Activated T-helper 1 cell treated with anti-CD3 and anti-CD28 coated beads, Interleukin-2, amount 50 U/mL, for 16 hours (primary cell): ENCODE results near the gene UTP14C.
"Not testable (repeated sequence)": the region's sequence is repeated elsewhere in the genome, so short reads cannot be mapped to it uniquely, and the experiment has no call there.

Experiments
- DNase-seq, 2 donors: peaks; one replicate each; pipeline ENCODE4 v3.0.0-alpha.2; 2020; ENCODE audit warnings: low read depth in 1 of 2, low spot score in 1 of 2

The UTP14C gene

GRCh38 chr13:52024481-52024880 is at the start of gene UTP14C:
UTP14C (plus strand) TSS chr13:52024691; CDS start chr13:52028805, 4,114 bp downstream.
- DNase-seq = no peak

GRCh38 chr13:51976423-51976822 is 48.1 kb upstream of the UTP14C start:
- DNase-seq = no peak

GRCh38 chr13:51976890-51977289 is 47.6 kb upstream of the UTP14C start:
- no peak for DNase-seq

GRCh38 chr13:51977625-51978024 is 46.9 kb upstream of the UTP14C start:
- DNase-seq = no peak

- no peak for DNase-seq
These were observed 45.5 kb upstream of the UTP14C start for GRCh38 chr13:51978796-51979556.

GRCh38 chr13:51980908-51981307 is 43.6 kb upstream of the UTP14C start:
- DNase-seq = no peak

- DNase-seq = no peak
These were observed 43.1 kb upstream of the UTP14C start for GRCh38 chr13:51981355-51981754.

- not testable (repeated sequence) for DNase-seq
These were observed 41.2 kb upstream of the UTP14C start for GRCh38 chr13:51983292-51983691.

- not testable (repeated sequence) for DNase-seq
These were observed 39.6 kb upstream of the UTP14C start for GRCh38 chr13:51984904-51985303.

GRCh38 chr13:51988988-51989618 is 35.4 kb upstream of the UTP14C start:
- DNase-seq = no peak

GRCh38 chr13:51993713-51994112 is 30.8 kb upstream of the UTP14C start:
- no peak for DNase-seq

- no peak for DNase-seq
These were observed 28.6 kb upstream of the UTP14C start for GRCh38 chr13:51995677-51996551.

GRCh38 chr13:51996641-51997040 is 27.9 kb upstream of the UTP14C start:
- DNase-seq = no peak

- DNase-seq = no peak
These were observed 27.3 kb upstream of the UTP14C start for GRCh38 chr13:51997186-51997585.

GRCh38 chr13:51997641-51998330 is 26.7 kb upstream of the UTP14C start:
- no peak for DNase-seq

- DNase-seq = no peak
These were observed 25.6 kb upstream of the UTP14C start for GRCh38 chr13:51998723-51999509.

GRCh38 chr13:51999510-51999911 is 25.0 kb upstream of the UTP14C start:
- no peak for DNase-seq

GRCh38 chr13:51999921-52000320 is 24.6 kb upstream of the UTP14C start:
- no peak for DNase-seq

GRCh38 chr13:52001120-52001731 is 23.3 kb upstream of the UTP14C start:
- no peak for DNase-seq

GRCh38 chr13:52002361-52002760 is 22.1 kb upstream of the UTP14C start:
- DNase-seq = no peak
